ENCODE data around the gene CYBA.
A peak's percentile ranks its signal among the peaks of the same experiment; 100 is the strongest.

Gene CYBA

DNA sequence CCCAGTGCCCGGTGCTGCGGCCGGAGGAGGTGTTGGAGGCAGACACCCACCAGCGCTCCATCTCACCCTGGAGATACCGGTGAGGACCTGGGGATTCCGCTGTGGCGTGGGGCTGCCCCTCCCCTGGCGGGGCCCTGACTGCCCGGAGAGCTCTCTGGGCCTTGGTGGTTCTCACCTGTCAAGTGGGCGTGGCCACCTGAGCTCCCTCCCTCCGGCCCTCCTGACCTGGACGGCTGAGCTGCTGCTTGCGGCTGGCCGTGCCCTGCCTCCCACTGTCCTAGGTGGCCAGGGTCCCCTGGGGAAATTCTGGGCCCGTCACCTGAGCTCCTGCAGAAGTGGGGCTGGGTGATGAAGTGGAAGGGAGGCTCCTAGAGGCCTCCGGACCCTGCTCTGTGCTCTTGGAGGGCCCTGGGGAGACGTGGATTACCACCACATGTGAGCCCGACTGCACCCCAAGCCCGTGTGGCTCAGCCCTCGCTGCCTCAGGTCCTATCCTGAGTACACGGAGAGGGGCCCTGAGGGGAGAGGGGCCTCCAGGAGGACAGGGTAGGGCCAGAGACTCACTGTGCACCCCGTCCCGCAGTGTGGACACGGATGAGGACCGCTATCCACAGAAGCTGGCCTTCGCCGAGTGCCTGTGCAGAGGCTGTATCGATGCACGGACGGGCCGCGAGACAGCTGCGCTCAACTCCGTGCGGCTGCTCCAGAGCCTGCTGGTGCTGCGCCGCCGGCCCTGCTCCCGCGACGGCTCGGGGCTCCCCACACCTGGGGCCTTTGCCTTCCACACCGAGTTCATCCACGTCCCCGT lies 11.4 kb downstream of the CYBA start:
- no peak overlapping the region for H3K27ac ChIP-seq
- H3K27me3 ChIP-seq (replicated peaks), result peaks cover 25% of the 10 kb centered on the region
- DNase-seq, result no peak
- in situ Hi-C loops (cut with HindIII; ENCODE audit: low pct_ligation_motif_present, low sequenced_read_pairs), result no loop called here
- H3K36me3 ChIP-seq (replicated peaks), result peaks cover 7% of the 10 kb centered on the region
- H3K4me3 ChIP-seq (ENCODE audit: low read depth, low read length), result no peak overlapping the region
- TF ChIP-seq, protein P1, sequence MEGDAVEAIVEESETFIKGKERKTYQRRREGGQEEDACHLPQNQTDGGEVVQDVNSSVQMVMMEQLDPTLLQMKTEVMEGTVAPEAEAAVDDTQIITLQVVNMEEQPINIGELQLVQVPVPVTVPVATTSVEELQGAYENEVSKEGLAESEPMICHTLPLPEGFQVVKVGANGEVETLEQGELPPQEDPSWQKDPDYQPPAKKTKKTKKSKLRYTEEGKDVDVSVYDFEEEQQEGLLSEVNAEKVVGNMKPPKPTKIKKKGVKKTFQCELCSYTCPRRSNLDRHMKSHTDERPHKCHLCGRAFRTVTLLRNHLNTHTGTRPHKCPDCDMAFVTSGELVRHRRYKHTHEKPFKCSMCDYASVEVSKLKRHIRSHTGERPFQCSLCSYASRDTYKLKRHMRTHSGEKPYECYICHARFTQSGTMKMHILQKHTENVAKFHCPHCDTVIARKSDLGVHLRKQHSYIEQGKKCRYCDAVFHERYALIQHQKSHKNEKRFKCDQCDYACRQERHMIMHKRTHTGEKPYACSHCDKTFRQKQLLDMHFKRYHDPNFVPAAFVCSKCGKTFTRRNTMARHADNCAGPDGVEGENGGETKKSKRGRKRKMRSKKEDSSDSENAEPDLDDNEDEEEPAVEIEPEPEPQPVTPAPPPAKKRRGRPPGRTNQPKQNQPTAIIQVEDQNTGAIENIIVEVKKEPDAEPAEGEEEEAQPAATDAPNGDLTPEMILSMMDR (IDR thresholded peaks at IDR 0.05; ENCODE audit: low read depth, low read length, missing control alignments), result no peak

DNA sequence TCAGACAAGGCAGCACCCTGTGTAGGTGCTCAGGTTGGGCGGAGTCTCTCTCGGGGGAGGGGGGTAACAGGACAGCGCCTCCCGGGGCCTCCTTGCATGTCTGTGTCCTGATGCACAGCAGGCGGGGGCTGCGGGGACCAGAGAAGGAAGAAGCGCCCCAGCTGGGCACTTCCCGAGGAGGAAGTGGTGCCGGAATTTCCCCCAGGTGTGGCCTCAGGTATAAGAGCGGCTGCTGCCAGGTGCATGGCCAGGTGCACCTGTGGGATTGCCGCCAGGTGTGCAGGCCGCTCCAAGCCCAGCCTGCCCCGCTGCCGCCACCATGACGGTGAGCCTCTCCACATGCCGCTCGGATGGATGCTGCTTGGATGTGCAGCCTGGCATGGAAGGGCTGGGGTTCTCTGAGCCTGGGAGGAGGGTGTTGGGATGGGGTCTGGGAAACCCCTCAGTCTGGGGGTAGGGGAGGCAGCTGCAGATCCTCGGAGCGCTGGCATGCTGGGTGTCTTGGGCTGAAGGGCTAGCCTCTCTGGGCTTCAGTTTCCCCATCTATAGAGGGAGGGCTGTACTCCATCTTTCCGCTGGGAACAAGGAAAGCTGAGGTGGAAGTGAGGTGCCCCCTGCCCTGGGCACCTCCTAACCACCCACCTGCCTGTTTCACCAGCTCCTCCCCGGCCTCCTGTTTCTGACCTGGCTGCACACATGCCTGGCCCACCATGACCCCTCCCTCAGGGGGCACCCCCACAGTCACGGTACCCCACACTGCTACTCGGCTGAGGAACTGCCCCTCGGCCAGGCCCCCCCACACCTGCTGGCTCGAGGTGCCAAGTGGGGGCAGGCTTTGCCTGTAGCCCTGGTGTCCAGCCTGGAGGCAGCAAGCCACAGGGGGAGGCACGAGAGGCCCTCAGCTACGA lies 12.3 kb downstream of the CYBA start, which contains the start of gene IL17C:
TSS of gene IL17C (plus strand) at position 250 of the 908 bp plus-strand sequence. CDS start at position 320, 70 bp downstream.
- Histone ChIP-seq H3K36me3 (replicated peaks) (peaks cover 2% of the 10 kb centered on the region), H3K27me3 (replicated peaks) (peaks cover 25% of the 10 kb centered on the region), H3K4me3 (ENCODE audit: low read depth, low read length) (no peak within 1 kb of the TSS), H3K27ac (no peak within 1 kb of the TSS)
- DNase-seq, result no peak
- in situ Hi-C loops (cut with HindIII; ENCODE audit: low pct_ligation_motif_present, low sequenced_read_pairs), result no loop called here
- TF ChIP-seq, protein P1 (IDR thresholded peaks at IDR 0.05; ENCODE audit: low read depth, low read length, missing control alignments), result no peak

DNA sequence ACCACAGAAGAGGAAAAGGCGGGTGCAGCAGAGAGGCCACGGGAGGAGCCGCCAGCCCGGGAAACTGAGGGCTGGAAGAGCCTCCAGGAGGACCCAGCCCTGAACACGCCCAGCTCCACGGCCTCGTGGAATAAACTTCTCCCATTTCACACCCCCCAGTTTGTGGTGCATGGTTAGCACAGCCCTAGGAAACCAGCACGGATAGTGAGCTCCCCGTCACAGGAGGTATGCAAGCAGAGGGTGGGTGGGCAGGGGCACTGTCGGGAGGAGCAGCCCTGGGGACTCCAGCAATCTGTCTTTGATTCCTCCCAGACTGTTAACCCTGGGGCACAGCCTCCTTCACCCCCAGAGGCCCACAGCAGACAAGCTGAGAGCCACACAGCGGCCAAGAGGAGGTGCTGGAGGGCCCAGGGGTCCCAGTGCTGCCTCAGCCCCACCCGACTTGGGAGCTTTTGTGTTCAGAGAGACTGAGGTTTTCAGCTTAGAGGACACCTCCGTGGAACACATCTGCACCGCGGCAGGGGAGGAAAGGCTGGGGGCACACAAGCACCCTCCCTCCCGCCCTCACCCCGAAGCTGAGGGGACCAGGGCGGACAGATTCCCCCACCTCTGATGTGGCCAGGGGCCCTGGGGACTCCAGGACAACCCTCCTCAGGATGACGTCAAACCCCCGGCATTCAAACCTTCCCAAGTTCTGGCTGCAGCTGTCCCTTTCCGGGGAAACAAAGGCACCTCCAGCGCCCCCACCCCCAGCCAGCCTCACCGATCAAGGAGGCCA lies 14.2 kb downstream of the CYBA start:
- in situ Hi-C loops (cut with HindIII; ENCODE audit: low pct_ligation_motif_present, low sequenced_read_pairs), result no loop called here
- H3K4me3 ChIP-seq (ENCODE audit: low read depth, low read length), result no peak overlapping the region
- TF ChIP-seq, protein P1 (IDR thresholded peaks at IDR 0.05; ENCODE audit: low read depth, low read length, missing control alignments), result no peak
- H3K27ac ChIP-seq, result no peak overlapping the region
- peaks cover 25% of the 10 kb centered on the region for H3K27me3 ChIP-seq (replicated peaks)
- H3K36me3 ChIP-seq (replicated peaks), result peaks cover 9% of the 10 kb centered on the region
- no peak for DNase-seq

DNA sequence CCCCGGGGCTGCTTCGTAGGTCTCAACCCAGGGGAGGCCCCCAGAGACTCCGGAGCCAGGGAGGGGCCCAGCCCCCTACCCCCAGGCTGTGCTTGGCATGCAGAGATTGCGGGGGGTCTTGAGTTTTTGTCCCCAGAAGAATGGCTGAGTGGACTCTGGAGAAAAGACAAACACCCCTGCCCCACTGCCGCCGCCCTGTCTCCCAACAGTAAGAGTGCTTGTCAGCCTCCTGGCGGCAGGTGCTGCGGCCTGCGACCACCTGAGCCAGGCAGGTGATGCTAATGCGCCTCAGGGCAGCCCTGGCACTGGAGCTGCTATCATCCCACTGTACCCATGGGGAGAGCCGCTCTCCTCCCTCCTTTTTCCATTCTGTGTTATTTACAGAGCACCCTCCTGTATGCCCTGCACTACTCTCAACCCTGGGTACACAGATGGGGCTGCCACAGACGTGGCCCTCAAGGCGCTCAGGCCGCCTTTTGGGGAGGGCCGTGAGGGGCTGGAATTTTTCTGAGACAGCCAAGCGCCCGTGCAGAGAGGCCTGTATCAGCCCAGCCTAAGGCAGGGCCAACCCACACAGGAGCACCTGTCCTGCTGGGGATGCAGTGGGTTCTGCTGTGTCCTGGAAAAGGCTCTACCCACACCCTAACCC lies 15.1 kb downstream of the CYBA start:
- in situ Hi-C loops (cut with HindIII; ENCODE audit: low pct_ligation_motif_present, low sequenced_read_pairs), result no loop called here
- Histone ChIP-seq H3K36me3 (replicated peaks) (peaks cover 15% of the 10 kb centered on the region), H3K27ac (no peak overlapping the region), H3K4me3 (ENCODE audit: low read depth, low read length) (no peak overlapping the region), H3K27me3 (replicated peaks) (peaks cover 24% of the 10 kb centered on the region)
- no peak for DNase-seq
- TF ChIP-seq, protein P1 (IDR thresholded peaks at IDR 0.05; ENCODE audit: low read depth, low read length, missing control alignments), result no peak

DNA sequence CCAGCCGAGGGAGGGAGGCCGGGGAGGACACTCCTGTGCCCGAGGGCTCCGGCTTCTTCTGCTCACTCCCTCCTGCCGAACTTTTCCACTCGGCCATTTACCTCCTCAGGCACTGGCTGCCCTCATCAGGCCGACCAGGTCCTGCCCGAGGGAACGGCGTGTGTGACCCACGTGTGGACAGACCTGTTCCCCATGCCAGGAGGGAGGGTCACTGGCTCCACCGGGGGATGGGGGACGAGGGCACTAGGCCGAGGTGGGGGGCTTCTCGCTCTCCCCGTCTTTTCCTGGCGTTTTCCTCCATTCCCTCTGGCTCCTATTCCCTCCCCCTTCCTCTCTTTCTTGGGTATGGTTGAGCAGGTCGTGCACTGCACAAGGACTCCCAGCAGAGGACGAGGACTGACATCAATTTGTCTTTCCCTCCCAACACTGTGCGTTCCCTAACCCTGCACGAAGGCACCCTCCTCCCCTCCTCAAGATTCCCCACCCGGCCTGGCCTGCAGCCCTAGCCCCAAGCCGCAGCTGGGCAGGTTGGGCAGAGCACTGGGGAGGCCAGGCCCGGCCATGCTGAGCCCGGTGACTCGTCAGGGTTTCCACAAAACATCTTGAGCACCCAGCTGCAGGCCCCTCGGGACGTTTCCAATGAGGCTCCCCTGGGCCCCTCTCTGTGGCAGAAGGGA lies 15.7 kb downstream of the CYBA start:
- peaks cover 20% of the 10 kb centered on the region for H3K36me3 ChIP-seq (replicated peaks)
- TF ChIP-seq, protein P1 (IDR thresholded peaks at IDR 0.05; ENCODE audit: low read depth, low read length, missing control alignments), result no peak
- peak overlapping the region; percentile 51 for H3K27ac ChIP-seq
- peaks cover 18% of the 10 kb centered on the region for H3K27me3 ChIP-seq (replicated peaks)
- in situ Hi-C loops (cut with HindIII; ENCODE audit: low pct_ligation_motif_present, low sequenced_read_pairs), result no loop called here
- peak overlapping the region; percentile 55 for H3K4me3 ChIP-seq (ENCODE audit: low read depth, low read length)
- DNase-seq, result no peak

All from brain microvascular endothelial cell (primary cell).